ENCODE data around the gene SLC47A2.

GRCh38 chr17:19659366-19660177, 56.8 kb downstream of the SLC47A2 start:
- no peak for TF ChIP-seq CTCF (IDR thresholded peaks at IDR 0.05)
- no peak for TF ChIP-seq POLR2AphosphoS5 (IDR thresholded peaks at IDR 0.05; ENCODE audit: insufficient read depth in 1 of 2, low read depth in 1 of 2)

Measured in vagina (tissue), 2 donors.